Measurements from ENCODE around the gene F10.
"Not testable (repeated sequence)": the region's sequence is repeated elsewhere in the genome, so short reads cannot be mapped to it uniquely, and the experiment has no call there.

The F10 gene

GRCh38 chr13:113096052-113096744 is 26.4 kb upstream of the F10 start:
- no peak overlapping the region for H3K4me3 ChIP-seq (ENCODE audit: low read length)
- DNase-seq (ENCODE audit: low read depth), result no peak
- TF ChIP-seq, protein P1, sequence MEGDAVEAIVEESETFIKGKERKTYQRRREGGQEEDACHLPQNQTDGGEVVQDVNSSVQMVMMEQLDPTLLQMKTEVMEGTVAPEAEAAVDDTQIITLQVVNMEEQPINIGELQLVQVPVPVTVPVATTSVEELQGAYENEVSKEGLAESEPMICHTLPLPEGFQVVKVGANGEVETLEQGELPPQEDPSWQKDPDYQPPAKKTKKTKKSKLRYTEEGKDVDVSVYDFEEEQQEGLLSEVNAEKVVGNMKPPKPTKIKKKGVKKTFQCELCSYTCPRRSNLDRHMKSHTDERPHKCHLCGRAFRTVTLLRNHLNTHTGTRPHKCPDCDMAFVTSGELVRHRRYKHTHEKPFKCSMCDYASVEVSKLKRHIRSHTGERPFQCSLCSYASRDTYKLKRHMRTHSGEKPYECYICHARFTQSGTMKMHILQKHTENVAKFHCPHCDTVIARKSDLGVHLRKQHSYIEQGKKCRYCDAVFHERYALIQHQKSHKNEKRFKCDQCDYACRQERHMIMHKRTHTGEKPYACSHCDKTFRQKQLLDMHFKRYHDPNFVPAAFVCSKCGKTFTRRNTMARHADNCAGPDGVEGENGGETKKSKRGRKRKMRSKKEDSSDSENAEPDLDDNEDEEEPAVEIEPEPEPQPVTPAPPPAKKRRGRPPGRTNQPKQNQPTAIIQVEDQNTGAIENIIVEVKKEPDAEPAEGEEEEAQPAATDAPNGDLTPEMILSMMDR (conservative IDR thresholded peaks at IDR 0.05; ENCODE audit: low read length), result no peak

GRCh38 chr13:113096745-113097305 is 25.8 kb upstream of the F10 start:
- TF ChIP-seq, protein P1 (conservative IDR thresholded peaks at IDR 0.05; ENCODE audit: low read length), result no peak
- H3K4me3 ChIP-seq (ENCODE audit: low read length), result no peak overlapping the region
- no peak for DNase-seq (ENCODE audit: low read depth)

GRCh38 chr13:113097651-113098050 is 24.9 kb upstream of the F10 start:
- no peak for DNase-seq (ENCODE audit: low read depth)
- TF ChIP-seq, protein P1 (conservative IDR thresholded peaks at IDR 0.05; ENCODE audit: low read length), result no peak
- no peak overlapping the region for H3K4me3 ChIP-seq (ENCODE audit: low read length)

DNA sequence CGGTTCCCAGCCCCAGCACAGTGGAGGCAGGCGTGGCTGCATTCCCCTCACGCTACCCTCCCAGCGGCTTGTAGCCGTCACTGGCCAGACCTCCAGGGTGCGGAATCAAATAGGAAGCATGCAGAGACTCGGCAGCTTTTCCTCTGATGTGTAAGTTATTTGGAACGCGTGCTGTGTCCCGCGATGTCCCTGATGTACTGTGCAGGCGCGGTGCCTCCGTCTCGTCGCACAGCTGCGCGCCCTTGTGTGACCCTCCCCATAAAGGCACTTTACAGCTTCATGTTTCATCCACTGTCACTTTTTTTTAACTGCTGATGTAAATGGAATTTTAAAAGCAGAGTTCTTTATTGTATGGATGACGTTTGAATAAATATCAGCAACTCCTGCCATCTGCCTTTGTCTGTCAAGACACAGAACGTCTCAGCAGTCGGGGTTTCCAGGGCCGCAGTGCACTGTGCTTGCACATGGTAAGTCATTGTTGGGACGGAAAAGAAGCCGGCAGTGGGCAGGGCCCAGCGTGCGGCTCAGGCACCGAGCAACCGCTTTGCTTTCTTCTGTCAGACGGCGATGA is 24.4 kb upstream of the F10 start:
- H3K4me3 ChIP-seq (ENCODE audit: low read length), result peak overlapping the region; percentile 25
- DNase-seq (ENCODE audit: low read depth), result peak; percentile 56
- TF ChIP-seq, protein P1 (conservative IDR thresholded peaks at IDR 0.05; ENCODE audit: low read length), result no peak

DNA sequence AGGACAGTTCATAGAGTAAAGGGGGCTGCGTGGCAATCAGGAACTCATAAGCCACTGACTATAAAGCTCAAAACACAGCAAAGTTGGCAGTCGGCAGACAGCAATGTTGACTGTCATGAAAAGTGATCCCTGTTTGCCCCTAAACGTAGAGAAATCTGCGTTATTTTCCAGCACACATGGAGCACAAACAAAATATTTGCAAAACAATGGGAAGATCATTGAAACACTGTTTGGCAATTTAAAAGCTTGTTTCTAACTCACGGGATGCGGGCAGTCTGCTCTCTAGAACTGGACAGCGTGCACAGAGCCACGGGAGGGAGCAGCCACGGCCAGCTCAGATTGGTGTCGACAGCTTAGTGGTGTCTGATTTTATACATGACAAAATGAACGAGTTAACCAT is 23.5 kb upstream of the F10 start:
- TF ChIP-seq, protein P1 (conservative IDR thresholded peaks at IDR 0.05; ENCODE audit: low read length), result no peak
- H3K4me3 ChIP-seq (ENCODE audit: low read length), result no peak overlapping the region
- DNase-seq (ENCODE audit: low read depth), result no peak

GRCh38 chr13:113102302-113102701 is 20.3 kb upstream of the F10 start:
- not testable (repeated sequence) for H3K4me3 ChIP-seq (ENCODE audit: low read length); DNase-seq (ENCODE audit: low read depth)

DNA sequence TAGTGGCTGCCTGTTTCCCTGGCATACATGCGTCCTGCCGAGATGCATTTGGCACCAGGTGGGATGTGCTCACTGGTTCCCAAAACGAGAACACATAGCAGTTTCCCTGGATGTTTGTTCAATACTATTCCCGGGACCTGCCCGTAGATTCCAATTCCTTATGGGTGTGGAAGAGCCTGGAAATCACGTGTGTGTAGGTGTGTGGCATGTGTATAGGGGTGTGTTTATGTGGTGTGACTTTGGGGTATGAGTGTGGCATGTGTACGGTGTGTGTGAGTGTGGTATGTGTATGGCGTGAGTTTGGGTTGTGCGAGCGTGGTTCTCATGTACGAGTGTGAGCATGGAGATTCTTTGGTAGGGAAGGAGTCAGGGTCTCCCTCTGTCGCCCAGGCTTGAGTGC is 19.9 kb upstream of the F10 start:
- DNase-seq (ENCODE audit: low read depth), result no peak
- TF ChIP-seq, protein P1 (conservative IDR thresholded peaks at IDR 0.05; ENCODE audit: low read length), result no peak

More for the DNA sequence above, 19.9 kb upstream of the F10 start:
- no peak overlapping the region for H3K4me3 ChIP-seq (ENCODE audit: low read length)

Measured in AG10803 (cell line).